IMR-90 (cell line): ENCODE measurements around the gene TMEM215. TPM values are rescaled to one million over a fixed set of nuclear protein-coding genes. Genes with fewer than 3 reads are reported as not detected.

Experiments used
- ATAC-seq: fragments of 200-7000 bp; cut with Tn5 transposase; 2 replicates; pipeline ENCODE4 v1.9.1; 2020; ENCODE audit warnings: low read depth, mild to moderate bottlenecking, moderate library complexity
- BruUV-seq: library from RNA; stranded (reverse); fragments of 400-500 nt; replicated peaks from 2 replicates; lab custom pipeline; 2021; lab: Mats Ljungman, UMichigan
- CTCF ChIA-PET: fragments of 300-600 bp; formaldehyde crosslinking; extraction: SDS; loops from one replicate; lab custom pipeline; 2021; ENCODE audit warnings: antibody characterized with exemption; lab: Yijun Ruan, JAX
- POLR2A ChIA-PET: fragments of 300-600 bp; sonication (Branson Sonifier 250); formaldehyde crosslinking; loops from one replicate; lab custom pipeline; 2022; ENCODE audit warnings: antibody characterized with exemption; ENCODE audit not compliant: unreplicated experiment; lab: Charles Lee
- DNase-seq: peaks from one replicate; pipeline ENCODE4 v3.0.0; 2013
- H2AFZ ChIP-seq: replicated peaks from 2 replicates; pipeline ENCODE3; 2013; ENCODE audit warnings: low read length, mild to moderate bottlenecking; ENCODE audit not compliant: poor library complexity
- H2AK5ac ChIP-seq: 2 replicates; pipeline ENCODE4 v1.6.1; 2013; ENCODE audit warnings: low read depth, low read length, inconsistent platforms
- H2AK9ac ChIP-seq: replicated peaks from 2 replicates; pipeline ENCODE3; 2013; ENCODE audit warnings: mild to moderate bottlenecking, low read depth, low read length, moderate library complexity; ENCODE audit not compliant: poor library complexity
- H2BK120ac ChIP-seq: 2 replicates; pipeline ENCODE4 v1.6.1; 2013; ENCODE audit warnings: low read depth, low read length, inconsistent platforms
- H2BK15ac ChIP-seq: 3 replicates; pipeline ENCODE4 v1.6.1; 2013; ENCODE audit warnings: low read depth, low read length, inconsistent platforms
- H2BK20ac ChIP-seq: 2 replicates; pipeline ENCODE4 v1.6.1; 2013; ENCODE audit warnings: low read depth, mild to moderate bottlenecking, inconsistent platforms, low read length, moderate library complexity
- H2BK5ac ChIP-seq: 2 replicates; pipeline ENCODE4 v1.6.1; 2013; ENCODE audit warnings: mild to moderate bottlenecking, low read depth, low read length, inconsistent platforms; ENCODE audit not compliant: poor library complexity, severe bottlenecking
- H3K14ac ChIP-seq: replicated peaks from 2 replicates; pipeline ENCODE4 v1.6.1; 2013; ENCODE audit warnings: low read depth, low read length, inconsistent platforms
- H3K18ac ChIP-seq: 2 replicates; pipeline ENCODE4 v1.6.1; 2013; ENCODE audit warnings: low read depth, low read length, control low read depth
- H3K23ac ChIP-seq: 2 replicates; pipeline ENCODE4 v1.6.1; 2013; ENCODE audit warnings: low read depth, low read length, inconsistent platforms
- H3K27ac ChIP-seq: 2 replicates; pipeline ENCODE4 v1.5.1; 2013; ENCODE audit warnings: mild to moderate bottlenecking, control low read depth, low read length; ENCODE audit not compliant: insufficient read depth
- H3K27me3 ChIP-seq: 2 replicates; pipeline ENCODE4 v1.6.1; 2013; ENCODE audit warnings: low read length; ENCODE audit not compliant: control insufficient read depth, insufficient read depth
- H3K36me3 ChIP-seq: 2 replicates; pipeline ENCODE4 v1.6.1; 2013; ENCODE audit warnings: low read length, mixed read lengths; ENCODE audit not compliant: control insufficient read depth, insufficient read depth
- H3K4ac ChIP-seq: 2 replicates; pipeline ENCODE4 v1.6.1; 2013; ENCODE audit warnings: low read depth, low read length, inconsistent platforms
- H3K4me1 ChIP-seq: 2 replicates; pipeline ENCODE4 v1.6.1; 2013; ENCODE audit warnings: low read length, mixed read lengths; ENCODE audit not compliant: control insufficient read depth, insufficient read depth
- H3K4me2 ChIP-seq: 2 replicates; pipeline ENCODE4 v1.6.1; 2013; ENCODE audit warnings: low read depth, mild to moderate bottlenecking, control low read depth, low read length, moderate library complexity
- H3K4me3 ChIP-seq: 2 replicates; pipeline ENCODE4 v1.5.1; 2013; ENCODE audit warnings: low read depth, mild to moderate bottlenecking, control low read depth, low read length, moderate library complexity; ENCODE audit not compliant: insufficient read depth
- H3K56ac ChIP-seq: 2 replicates; pipeline ENCODE4 v1.6.1; 2013; ENCODE audit warnings: low read length, inconsistent platforms; ENCODE audit not compliant: insufficient read depth; ENCODE audit errors: extremely low read depth
- H3K79me1 ChIP-seq, 2 experiments: 2 replicates each; pipeline ENCODE4 v1.6.1; 2013; ENCODE audit warnings: low read length in 2 of 2, inconsistent platforms in 1 of 2, low read depth in 1 of 2
- H3K9ac ChIP-seq: 2 replicates; pipeline ENCODE4 v1.6.1; 2013; ENCODE audit warnings: low read depth, low read length, control low read depth
- H3K9me1 ChIP-seq: 2 replicates; pipeline ENCODE4 v1.6.1; 2013; ENCODE audit warnings: low read length, inconsistent platforms; ENCODE audit not compliant: insufficient read depth
- H3K9me3 ChIP-seq: 2 replicates; pipeline ENCODE4 v1.6.1; 2013; ENCODE audit warnings: low read length; ENCODE audit not compliant: control insufficient read depth, insufficient read depth
- H4K20me1 ChIP-seq: 2 replicates; pipeline ENCODE4 v1.6.1; 2013; ENCODE audit warnings: low read length, inconsistent platforms; ENCODE audit not compliant: insufficient read depth
- H4K5ac ChIP-seq: 2 replicates; pipeline ENCODE4 v1.6.1; 2013; ENCODE audit warnings: mild to moderate bottlenecking, low read depth, low read length, control low read depth
- H4K8ac ChIP-seq, 2 experiments: 2 replicates each; pipeline ENCODE4 v1.6.1; 2013; ENCODE audit warnings: low read depth in 2 of 2, low read length in 2 of 2, control low read depth in 1 of 2, inconsistent platforms in 1 of 2
- H4K91ac ChIP-seq: 2 replicates; pipeline ENCODE4 v1.6.1; 2013; ENCODE audit warnings: low read depth, low read length, inconsistent platforms; ENCODE audit not compliant: insufficient read depth
- CHD1 ChIP-seq: IDR thresholded peaks from 2 replicates; pipeline ENCODE4 v1.6.1; 2012; ENCODE audit warnings: low read depth, low read length, improper control_type of control experiment
- CTCF ChIP-seq: conservative IDR thresholded peaks from 2 replicates; pipeline ENCODE4 v1.5.1; 2012; ENCODE audit warnings: mild to moderate bottlenecking, low read depth, low read length, improper control_type of control experiment
- ELK1 ChIP-seq: fragments of 150-350 bp; IDR thresholded peaks from 2 replicates; pipeline ENCODE4 v1.6.1; 2016; ENCODE audit warnings: low read depth, mild to moderate bottlenecking, low read length, moderate library complexity, borderline replicate concordance
- FOS ChIP-seq: fragments of 150-350 bp; IDR thresholded peaks from 2 replicates; pipeline ENCODE4 v1.6.1; 2016; ENCODE audit warnings: low read depth, low read length
- NFE2L2 ChIP-seq: fragments of 150-350 bp; IDR thresholded peaks from 2 replicates; pipeline ENCODE4 v1.6.1; 2016; ENCODE audit warnings: low read depth, mild to moderate bottlenecking, low read length
- POLR2A ChIP-seq: IDR thresholded peaks from 2 replicates; pipeline ENCODE4 v1.6.1; 2012; ENCODE audit warnings: mild to moderate bottlenecking, low read depth, low read length
- RCOR1 ChIP-seq: IDR thresholded peaks from 2 replicates; pipeline ENCODE4 v1.6.1; 2012; ENCODE audit warnings: mild to moderate bottlenecking, low read length, improper control_type of control experiment; ENCODE audit not compliant: insufficient replicate concordance
- RFX5 ChIP-seq: IDR thresholded peaks from 2 replicates; pipeline ENCODE4 v1.8.0; 2012; ENCODE audit warnings: low read depth, mild to moderate bottlenecking, low read length, moderate library complexity
- SMC3 ChIP-seq: fragments of 150-350 bp; IDR thresholded peaks from 2 replicates; pipeline ENCODE4 v1.6.1; 2016; ENCODE audit warnings: low read depth, mild to moderate bottlenecking, antibody characterized with exemption, low read length, moderate library complexity
- USF2 ChIP-seq: fragments of 150-350 bp; IDR thresholded peaks from 2 replicates; pipeline ENCODE4 v1.6.1; 2017; ENCODE audit warnings: mild to moderate bottlenecking, antibody characterized with exemption, low read length, low read depth
- WGBS, 2 experiments: methylation state at CpG; one replicate each; pipeline versions ENCODE4 v1.1.5 to v1.1.7; 2013; ENCODE audit warnings: missing lambda C conversion rate in 2 of 2; ENCODE audit not compliant: insufficient read length in 1 of 2; ENCODE audit errors: extremely low coverage in 2 of 2; 5-methylcytosine and 5-hydroxymethylcytosine counted together
- dilution Hi-C: fragments of 300-500 bp; cut with HindIII; formaldehyde crosslinking; loops from one replicate; pipeline ENCODE4 v1.14.3; 2018; ENCODE audit warnings: low sequenced_read_pairs; ENCODE audit not compliant: unreplicated experiment
- in situ Hi-C: fragments of 300-500 bp; cut with MboI; formaldehyde crosslinking; loops from 3 replicates; pipeline ENCODE4 v1.14.3; 2019; ENCODE audit warnings: low sequenced_read_pairs, inconsistent platforms, mixed read lengths
- intact Hi-C: fragments of 100-400 bp; cut with micrococcal nuclease; formaldehyde crosslinking; loops from 2 replicates; pipeline ENCODE4 v1.10.0; 2022
- polyA plus RNA-seq, 3 experiments: library from polyadenylated mRNA; depleted of rRNA; stranded (reverse); fragments of >200 nt; gene quantifications; 2 replicates each; pipeline ENCODE4 v1.2.3, GENCODE V29; 2012; ENCODE audit warnings: low replicate concordance in 1 of 3
- total RNA-seq: library from RNA; depleted of rRNA; stranded (reverse); fragments of >200 nt; gene quantifications from 2 replicates; pipeline ENCODE4 v1.2.3, GENCODE V29; 2012

The TMEM215 gene
- total and polyA plus RNA-seq, 2 of the 4 experiments (the other 2 are of a cell fraction), result not detected

GRCh38 chr9:32787816-32788215 is 4.5 kb downstream of the TMEM215 start:
- POLR2A ChIA-PET, result no interaction called here
- dilution Hi-C loops (no loop called here), intact Hi-C loops (loop anchor here (10.0 kb wide), 1 partner anchor 123 kb away; no protein-coding TSS in a partner anchor), in situ Hi-C loops (no loop called here)
- Histone ChIP-seq H3K9ac (no peak overlapping the region), H2BK5ac (no peak overlapping the region), H2AK5ac (no peak overlapping the region), H3K4ac (no peak overlapping the region), H4K5ac (no peak overlapping the region), H4K91ac (no peak overlapping the region), H3K23ac (no peak overlapping the region), H4K8ac (no peak overlapping the region), H3K27me3 (peaks cover 21% of the 10 kb centered on the region), H2BK20ac (no peak overlapping the region), H3K14ac (no peak overlapping the region), H3K9me3 (no peaks in the 10 kb centered on the region), H2AK9ac (no peak overlapping the region), H3K36me3 (no peaks in the 10 kb centered on the region), H3K4me3 (no peak overlapping the region), H4K20me1 (no peaks in the 10 kb centered on the region), H3K4me1 (no peaks in the 10 kb centered on the region), H3K56ac (no peak overlapping the region), H3K4me2 (no peak overlapping the region), H3K79me1 (no peaks in the 10 kb centered on the region), H3K27ac (no peak overlapping the region), H3K9me1 (no peaks in the 10 kb centered on the region), H2AFZ (no peak overlapping the region), H3K18ac (no peak overlapping the region), H2BK120ac (no peak overlapping the region), H2BK15ac (no peak overlapping the region)
- CTCF ChIA-PET, result interaction anchor here (0.5 kb wide), 1 partner anchor 66 kb away, joined by 3 read pairs; no protein-coding TSS in a partner anchor
- ATAC-seq (no peak), DNase-seq (no peak)
- no CpG with 5 or more reads among the region's 2 CpGs for WGBS, 2 experiments
- no TSS peak for BruUV-seq
- no peak for TF ChIP-seq NFE2L2
- TF ChIP-seq CHD1, result no peak
- no peak for TF ChIP-seq SMC3
- no peak for TF ChIP-seq USF2
- TF ChIP-seq RFX5, result no peak
- no peak for TF ChIP-seq FOS
- TF ChIP-seq POLR2A, result no peak
- no peak for TF ChIP-seq RCOR1
- no peak for TF ChIP-seq CTCF
- TF ChIP-seq ELK1, result no peak
